COLO668 (cell line): ENCODE results near the gene NLK.
"Not testable (repeated sequence)": the region's sequence is repeated elsewhere in the genome, so short reads cannot be mapped to it uniquely, and the experiment has no call there.

Experiments
- DNase-seq: peaks from one replicate; lab custom pipeline; 2025; ENCODE audit not compliant: unreplicated experiment; lab: John Stamatoyannopoulos, UW

NLK gene

DNA sequence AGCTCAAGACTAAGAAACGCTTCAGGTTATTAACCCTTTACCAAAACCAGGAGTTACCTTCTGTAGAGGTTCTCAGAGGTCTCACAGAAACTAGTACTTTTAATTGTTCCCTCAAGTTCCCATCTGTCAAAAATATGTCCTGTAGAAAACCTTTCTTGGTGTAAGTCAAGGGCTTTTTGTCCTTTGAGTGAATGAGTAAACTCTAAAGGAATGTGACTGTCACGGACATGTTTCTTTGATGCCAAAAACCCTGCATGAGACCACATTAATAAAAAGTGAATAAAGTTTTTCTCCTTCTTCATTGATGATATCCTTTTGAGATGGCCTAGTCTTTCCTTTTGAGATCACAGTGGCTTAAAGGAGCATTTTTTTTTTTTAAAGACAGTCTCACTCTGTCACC, 102.9 kb downstream of the NLK start:
- no peak for DNase-seq

DNA sequence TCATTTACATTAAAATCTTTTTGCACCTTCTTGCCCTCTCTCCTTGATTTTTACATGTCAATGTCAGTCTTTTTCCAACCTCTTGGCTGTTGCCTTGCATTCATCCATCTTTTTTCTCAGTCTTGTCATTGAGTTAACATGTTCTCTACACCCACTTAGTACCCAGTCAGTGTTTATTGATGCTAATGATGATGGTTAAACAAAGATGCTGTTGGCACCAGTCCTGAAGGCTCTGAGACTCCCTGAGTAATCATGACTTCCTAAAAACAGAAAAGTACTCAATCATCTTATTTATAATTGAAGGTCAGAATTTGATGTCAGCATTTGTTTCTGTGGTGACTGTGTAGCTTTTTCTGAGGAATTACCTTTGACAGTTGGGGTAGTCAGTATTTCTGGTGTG, 104.5 kb downstream of the NLK start:
- DNase-seq: no peak

DNA sequence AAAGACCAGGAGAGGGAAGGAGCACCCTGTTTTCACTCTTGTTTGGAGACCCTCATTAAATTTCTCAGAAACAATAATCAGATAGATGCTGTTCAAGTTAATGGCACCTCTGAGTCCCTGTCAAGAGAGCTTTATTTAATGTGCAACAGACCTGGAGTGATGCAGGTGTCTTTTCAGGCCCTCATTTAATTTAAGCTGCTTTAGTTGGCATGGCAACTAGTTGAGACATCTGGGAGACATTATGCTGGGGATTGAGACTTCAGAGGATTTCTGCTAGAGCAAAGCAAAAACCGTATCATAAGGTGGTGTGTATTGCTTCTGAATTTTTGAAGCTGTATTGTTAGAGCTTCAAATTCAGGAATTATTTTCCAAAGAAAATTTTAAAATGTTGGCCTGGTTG, 108.5 kb downstream of the NLK start:
- no peak for DNase-seq

DNA sequence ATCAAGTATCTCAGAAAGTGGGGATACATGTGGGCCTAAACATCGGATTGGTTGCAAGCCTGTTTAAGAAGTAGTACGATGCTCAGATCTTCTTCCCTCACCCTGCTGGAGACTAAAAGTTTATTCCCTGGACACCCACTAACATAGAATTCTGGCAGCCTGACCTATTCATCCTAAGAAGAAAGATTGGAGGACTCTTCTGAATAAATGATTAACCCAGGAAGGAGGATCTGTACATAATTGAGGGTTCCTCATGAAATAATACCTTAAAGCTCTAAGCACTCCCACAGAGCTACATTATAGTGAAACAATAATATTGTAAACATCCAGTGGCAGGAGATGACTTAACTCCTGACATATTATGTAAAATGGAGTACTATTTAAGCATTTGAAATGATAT, 111.7 kb downstream of the NLK start:
- DNase-seq: no peak

DNA sequence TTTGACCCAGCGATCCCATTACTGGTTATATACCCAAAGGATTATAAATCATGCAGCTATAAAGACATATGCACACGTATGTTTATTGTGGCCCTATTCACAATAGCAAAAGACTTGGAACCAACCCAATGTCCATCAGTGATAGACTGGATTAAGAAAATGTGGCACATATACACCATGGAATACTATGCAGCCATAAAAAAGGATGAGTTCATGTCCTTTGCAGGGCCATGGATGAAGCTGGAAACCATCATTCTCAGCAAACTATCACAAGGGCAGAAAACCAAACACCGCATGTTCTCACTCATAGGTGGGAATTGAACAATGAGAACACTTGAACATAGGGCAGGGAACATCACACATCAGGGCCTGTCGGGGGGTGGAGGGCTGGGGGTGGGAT, 112.9 kb downstream of the NLK start:
- not testable (repeated sequence) for DNase-seq

- DNase-seq: no peak
Measured at GRCh38 chr17:28159004-28159403, 116.5 kb downstream of the NLK start.

- no peak for DNase-seq
Measured at GRCh38 chr17:28159924-28160323, 117.4 kb downstream of the NLK start.

DNA sequence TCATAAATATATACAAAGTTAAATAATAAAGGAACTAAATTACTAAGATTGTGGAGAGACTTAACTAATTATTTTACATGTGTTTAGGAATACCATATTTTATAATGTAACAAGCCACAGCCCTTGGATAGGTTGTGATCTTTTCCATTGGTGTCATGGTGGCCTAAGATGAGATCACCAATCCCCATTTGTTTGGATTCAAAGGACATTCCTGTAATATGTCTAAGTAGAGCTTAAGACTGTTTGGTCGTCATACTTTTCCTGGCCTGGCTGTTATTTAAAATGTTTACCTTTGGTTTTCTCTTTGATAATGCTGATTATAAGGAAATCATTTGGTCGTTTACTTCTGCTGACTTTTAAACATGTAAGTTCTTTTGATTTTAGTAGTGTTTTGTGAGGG, 118.1 kb downstream of the NLK start:
- DNase-seq: no peak

DNA sequence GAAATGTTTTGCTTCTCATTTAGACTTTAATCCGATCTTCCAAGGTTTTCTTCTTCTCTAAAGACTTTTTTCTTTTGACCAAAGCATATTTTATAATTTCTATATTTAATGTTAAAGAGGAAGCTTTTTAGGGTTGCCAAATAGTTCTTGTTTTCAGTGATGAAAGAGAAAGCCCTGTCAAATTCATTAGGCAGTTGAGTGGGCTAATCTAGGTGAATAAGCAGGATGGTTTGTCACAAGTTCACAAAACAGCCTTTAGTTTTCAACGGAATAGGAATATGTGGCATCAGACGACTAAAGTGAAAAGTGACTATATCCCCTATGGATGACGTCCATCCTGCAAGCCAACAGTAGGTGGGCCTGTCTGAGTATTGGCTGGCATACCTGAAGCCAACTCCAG, 118.8 kb downstream of the NLK start:
- DNase-seq: no peak

DNA sequence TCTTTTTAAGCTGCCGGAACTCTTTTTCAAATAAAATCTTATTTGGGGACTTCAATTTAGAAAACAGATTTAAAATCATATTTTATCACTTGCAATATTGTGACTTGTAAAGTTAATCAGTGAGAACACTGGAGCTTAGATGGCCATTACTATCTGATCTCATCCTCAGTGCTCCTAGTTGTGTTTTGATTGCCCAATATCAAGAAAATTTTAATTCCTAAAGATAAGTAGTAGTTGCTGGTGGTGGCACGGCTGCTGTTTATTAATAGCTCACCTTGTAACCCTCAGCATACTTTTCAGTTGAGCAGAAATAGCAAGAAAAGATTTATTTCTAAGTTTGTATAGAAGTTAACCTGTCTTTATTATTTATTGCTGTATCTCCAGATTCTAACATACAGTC, 124.0 kb downstream of the NLK start:
- DNase-seq: no peak

- DNase-seq: no peak
Measured at GRCh38 chr17:28169621-28170349, 127.3 kb downstream of the NLK start.

DNA sequence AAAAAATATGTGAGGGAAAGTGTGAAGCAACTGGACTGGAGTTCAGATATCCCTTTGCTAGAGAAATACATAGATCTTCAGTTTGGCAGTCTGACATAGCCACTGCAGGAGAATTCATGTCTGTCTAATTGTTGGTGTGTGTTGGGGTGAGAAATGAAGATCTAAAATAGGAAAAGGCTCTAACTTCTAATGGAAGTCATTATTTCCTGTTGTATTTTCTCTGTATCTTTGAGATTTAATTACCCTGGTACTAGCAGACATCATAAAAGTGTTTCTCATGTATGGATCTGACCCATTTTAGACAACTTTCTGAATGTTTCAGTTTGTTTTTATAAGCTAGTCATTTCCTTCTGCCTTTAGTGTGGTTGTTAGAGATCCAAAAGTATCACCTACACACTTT, 128.3 kb downstream of the NLK start:
- DNase-seq: no peak

DNA sequence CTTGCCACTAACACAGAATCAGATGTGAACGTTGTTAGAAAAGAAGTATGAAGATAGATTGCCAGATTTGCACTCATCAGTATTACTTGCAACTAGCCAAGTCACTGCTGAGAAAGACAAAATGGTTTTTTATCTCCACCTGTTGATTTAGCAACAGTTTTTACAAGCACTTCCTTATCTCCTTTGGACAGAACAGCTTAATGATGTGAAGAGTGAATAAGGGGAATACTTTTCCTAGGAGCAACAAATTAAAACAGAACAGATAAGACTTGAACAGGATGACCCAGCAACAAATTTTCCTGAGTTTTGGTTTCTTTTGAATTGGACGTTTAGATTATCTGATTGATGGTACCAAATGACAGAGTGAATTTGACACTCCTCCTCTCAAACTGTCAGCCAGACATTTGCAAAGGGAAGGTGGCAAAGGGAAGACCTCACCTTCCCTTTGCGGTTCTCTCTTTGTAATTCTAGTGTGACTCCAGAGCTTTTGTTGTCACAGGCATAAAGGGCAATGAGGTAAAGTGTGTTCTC, 130.6 kb downstream of the NLK start:
- DNase-seq: no peak

DNA sequence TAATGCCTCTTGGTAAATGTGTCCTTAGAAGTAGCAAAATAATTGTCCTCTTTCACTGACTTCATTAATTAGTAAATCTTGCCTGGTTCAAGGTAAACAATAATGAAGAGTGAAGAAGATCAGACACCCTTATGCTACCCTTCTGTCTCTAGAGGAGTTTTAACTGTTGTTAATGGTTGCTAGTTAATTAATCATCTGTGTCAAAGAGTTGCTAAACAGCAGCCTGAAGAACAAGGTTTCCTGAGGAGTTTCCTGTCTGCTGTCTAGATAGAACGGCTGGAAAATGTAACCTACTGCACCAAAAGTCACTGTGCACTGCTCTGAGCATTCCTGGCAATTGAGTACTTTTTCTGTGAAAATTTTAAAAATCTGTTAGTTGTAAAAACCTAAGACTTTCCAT, 131.3 kb downstream of the NLK start:
- no peak for DNase-seq

DNA sequence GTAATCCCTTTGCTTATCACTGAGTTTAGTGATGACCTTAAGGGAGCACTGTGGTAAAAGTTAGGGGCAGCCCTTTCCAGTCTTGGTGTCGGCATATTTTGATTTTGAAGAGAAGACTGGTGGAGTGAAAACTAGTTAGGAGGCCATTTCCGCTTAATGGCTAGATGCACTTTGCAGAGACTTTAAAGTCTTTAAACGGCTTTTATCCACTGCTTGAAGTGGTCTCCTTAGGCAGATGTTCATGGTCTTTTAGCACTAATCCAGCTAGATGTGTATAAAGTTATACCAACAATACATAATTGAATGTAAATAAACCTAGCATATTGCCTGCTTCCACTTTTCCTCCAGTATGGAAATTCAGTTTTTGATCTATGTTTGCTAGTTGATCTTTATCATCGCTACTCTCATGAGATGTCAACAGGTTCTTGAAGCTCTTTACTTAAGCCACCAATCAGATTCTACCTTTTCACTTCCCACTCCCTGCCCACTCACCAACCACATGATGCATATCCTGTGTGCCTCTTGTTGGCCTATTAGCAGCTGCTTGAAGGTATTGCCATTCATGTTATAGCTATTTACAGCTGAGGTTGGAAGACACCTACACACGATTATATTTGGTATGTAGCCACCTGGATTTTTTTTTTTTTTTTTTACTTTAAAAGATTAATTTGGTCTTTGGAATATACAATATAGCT, 132.0 kb downstream of the NLK start:
- DNase-seq: no peak

DNA sequence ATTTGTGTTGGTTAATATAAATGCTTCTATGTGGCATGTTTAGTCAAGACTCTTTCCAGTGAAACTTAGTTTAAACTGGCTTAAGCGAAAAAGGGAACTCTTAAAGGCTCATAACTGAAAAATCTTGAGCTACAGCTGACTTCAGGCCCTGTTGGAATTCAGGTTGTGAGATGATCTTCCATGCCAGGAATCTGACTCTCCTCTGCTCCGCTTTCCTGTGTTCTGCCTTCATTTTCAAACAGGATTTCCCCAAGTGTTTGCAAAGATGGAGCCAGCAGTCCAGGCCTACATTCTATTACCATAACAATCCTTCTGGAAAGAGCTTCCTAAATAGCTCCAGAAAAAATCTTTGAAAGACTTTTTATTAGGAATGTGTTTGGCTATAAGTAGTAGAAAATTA, 134.9 kb downstream of the NLK start:
- DNase-seq: no peak

GRCh38 chr17:28178800-28179199, 136.3 kb downstream of the NLK start:
- no peak for DNase-seq

DNA sequence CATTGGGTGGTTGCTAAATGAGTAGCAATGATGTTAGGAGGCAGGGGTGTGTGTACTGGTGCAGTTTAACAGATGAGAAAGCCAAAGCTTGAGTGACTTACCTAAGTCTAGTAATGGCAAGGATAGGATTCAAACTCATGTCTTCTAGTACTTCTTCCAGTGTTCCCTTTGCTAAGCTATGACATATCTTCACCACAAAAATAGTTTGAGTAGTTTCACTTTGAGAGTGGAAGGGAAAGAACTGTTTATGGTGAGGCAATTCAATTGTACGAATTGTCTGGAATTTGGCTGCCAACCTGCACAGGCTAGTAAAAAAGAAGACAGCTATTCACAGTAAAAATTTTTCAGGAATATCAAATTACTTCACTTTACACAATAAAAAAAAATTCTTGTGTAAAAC, 138.0 kb downstream of the NLK start:
- no peak for DNase-seq

DNA sequence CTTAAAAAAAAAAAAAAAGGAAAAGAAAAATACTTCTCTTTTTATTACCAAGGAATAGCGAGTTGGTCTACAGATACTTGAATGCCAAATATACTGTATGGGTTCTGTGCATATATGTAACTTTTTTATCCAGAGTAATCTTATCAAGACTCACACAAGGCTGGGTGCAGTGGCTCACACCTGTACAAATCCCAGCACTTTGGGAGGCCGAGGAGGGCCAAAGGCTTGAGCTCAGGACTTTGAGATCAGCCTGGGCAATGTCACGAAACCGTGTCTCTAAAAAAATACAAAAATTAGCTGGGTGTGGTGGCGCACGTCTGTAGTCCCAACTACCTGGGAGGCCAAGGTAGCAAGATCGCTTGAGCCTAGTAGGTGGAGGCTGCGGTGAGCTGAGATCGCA, 139.1 kb downstream of the NLK start:
- no peak for DNase-seq

GRCh38 chr17:28182559-28182958, 140.1 kb downstream of the NLK start:
- no peak for DNase-seq

- no peak for DNase-seq
Measured at GRCh38 chr17:28185658-28186057, 143.2 kb downstream of the NLK start.

GRCh38 chr17:28186472-28186871, 144.0 kb downstream of the NLK start:
- DNase-seq: not testable (repeated sequence)

- DNase-seq: no peak
Measured at GRCh38 chr17:28187931-28188330, 145.5 kb downstream of the NLK start.
